ENCODE measurements around the gene NDST1.

DNA sequence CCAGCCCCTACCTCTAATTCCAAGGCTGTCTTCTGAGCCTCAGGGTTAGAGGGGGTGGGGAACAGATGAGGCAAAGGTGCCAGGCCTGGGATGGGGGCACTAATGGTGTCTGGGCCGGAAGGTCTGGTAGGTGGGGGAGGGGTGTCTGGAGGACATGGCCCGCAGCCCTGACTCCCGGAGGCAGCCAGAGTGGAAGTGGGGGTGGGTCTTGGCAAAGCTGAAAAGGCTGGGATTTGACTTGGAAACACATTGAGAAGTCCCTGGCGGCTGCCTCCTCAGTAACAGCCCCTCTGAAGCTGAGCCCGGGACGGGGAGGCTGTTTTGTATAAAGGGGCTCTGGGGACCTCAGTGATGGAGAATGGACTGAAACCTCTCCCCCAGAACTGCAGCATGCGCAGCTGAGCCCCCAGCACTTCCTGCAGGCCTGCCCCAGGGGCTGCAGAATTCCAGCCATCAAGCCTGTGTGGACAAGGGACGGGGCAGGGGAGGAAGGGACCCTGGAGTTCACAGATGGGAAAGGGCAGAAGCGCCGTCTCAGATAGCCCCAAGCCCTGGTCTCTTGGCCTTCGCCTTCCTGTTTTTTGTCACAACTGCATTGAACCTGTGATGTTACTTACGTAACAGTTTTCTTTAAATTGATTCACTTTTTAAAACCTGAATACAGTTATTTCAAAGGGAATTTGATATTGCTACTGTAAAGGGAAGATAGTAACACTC, 83.2 kb downstream of the NDST1 start:
- TF ChIP-seq, protein P1, sequence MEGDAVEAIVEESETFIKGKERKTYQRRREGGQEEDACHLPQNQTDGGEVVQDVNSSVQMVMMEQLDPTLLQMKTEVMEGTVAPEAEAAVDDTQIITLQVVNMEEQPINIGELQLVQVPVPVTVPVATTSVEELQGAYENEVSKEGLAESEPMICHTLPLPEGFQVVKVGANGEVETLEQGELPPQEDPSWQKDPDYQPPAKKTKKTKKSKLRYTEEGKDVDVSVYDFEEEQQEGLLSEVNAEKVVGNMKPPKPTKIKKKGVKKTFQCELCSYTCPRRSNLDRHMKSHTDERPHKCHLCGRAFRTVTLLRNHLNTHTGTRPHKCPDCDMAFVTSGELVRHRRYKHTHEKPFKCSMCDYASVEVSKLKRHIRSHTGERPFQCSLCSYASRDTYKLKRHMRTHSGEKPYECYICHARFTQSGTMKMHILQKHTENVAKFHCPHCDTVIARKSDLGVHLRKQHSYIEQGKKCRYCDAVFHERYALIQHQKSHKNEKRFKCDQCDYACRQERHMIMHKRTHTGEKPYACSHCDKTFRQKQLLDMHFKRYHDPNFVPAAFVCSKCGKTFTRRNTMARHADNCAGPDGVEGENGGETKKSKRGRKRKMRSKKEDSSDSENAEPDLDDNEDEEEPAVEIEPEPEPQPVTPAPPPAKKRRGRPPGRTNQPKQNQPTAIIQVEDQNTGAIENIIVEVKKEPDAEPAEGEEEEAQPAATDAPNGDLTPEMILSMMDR (IDR thresholded peaks at IDR 0.05), result no peak
- TF ChIP-seq ELF4 (CRISPR knock-in tag; IDR thresholded peaks at IDR 0.05; ENCODE audit: low read depth), result no peak
- TF ChIP-seq TEAD4 (CRISPR knock-in tag; IDR thresholded peaks at IDR 0.05), result no peak
- TF ChIP-seq KAT7 (CRISPR knock-in tag; IDR thresholded peaks at IDR 0.05; ENCODE audit: borderline replicate concordance), result no peak
